Right ventricle myocardium inferior (tissue), 1 donor: ENCODE results near the gene TDRD1. TPM values are rescaled to one million over a fixed set of nuclear protein-coding genes. Genes with fewer than 3 reads are reported as not detected.

Source experiments
- ATAC-seq: fragments of 200-7000 bp; cut with Tn5 transposase; one replicate; pipeline ENCODE4 v1.9.1; 2020; ENCODE audit warnings: mild to moderate bottlenecking, moderate library complexity
- DNase-seq: peaks from one replicate; pipeline ENCODE4 v3.0.0; 2021; ENCODE audit errors: missing footprints
- intact Hi-C: fragments of 100-400 bp; cut with DNase I; formaldehyde crosslinking; loops from one replicate; pipeline ENCODE4 v1.11.0; 2022
- total RNA-seq: library from RNA; stranded (reverse); fragmentation: NEBNext Ultra II Directional; extraction: Animal tissue kit (Norgen Biotek cat#: 25700); gene quantifications from one replicate; pipeline ENCODE4 v1.2.1, GENCODE V29; 2021
- donor health status: DM: no; HTN: yes; CAD: no; lungs with severe emphysema.

The TDRD1 gene
- total RNA-seq, 1 donor from 2014 or later: 4.0 TPM

DNA sequence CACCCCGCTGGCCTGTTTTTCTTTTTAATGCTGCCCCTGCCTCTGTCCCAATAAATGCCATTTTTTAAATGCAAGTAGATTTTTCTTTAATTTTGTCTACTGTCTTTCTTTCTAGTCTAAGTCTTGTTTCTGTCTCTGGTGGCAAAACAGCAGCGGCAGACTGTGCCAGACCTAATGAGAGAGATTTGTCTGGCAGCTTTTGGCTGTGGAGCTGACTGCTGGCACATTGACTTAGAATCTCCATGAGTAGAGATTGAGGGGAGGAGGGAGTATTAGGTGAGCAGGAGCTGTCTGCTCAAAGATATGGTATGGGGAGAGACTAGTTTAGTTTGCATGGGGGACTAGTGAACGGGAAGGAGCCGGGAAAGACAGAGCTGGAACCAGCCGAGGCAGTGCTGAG is 72.9 kb downstream of the TDRD1 start:
- intact Hi-C loops: no loop called here
- DNase-seq (no peak), ATAC-seq (peak; percentile 43)

DNA sequence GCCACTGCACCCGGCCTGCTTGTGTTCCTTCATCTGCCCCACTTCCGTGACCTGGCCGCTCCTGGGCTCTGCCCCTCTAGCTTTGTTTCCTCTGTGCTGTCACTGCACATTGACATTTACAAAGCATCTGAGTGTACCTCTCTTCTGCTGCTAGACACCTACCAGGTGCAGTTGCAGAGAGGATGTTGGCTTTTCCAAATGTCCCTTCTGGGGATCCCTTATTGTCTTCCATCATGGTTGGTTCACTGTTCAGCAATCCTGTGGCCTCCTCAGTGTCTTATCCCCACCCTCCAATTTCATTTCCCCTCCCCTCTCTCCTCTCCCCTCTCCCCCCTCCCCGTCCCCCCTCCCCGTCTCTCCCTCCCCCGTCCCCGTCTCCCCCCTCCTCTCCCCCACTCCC is 73.7 kb downstream of the TDRD1 start:
- intact Hi-C loops: no loop called here
- DNase-seq: no peak
- ATAC-seq: no peak

DNA sequence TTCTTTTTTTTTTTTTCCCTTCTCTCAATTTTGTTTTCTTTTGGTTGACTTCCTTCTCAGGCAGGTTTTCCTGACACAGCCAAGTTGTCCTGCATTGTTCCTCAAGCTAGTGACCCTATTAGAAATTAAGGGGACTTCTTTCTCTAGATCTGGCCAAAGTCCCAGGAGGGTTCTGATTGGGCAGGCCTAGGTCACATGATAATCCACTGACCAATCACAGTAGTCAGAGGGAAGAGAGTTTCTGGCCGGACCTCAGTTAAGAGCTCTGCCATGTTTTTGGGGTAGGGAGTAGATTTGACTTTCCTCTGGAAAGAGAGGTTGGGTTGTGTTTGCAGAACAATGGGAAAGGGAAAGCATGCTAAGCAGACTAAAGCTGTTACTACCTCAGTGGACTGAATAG is 76.1 kb downstream of the TDRD1 start:
- intact Hi-C loops: no loop called here
- DNase-seq: no peak
- ATAC-seq: no peak

DNA sequence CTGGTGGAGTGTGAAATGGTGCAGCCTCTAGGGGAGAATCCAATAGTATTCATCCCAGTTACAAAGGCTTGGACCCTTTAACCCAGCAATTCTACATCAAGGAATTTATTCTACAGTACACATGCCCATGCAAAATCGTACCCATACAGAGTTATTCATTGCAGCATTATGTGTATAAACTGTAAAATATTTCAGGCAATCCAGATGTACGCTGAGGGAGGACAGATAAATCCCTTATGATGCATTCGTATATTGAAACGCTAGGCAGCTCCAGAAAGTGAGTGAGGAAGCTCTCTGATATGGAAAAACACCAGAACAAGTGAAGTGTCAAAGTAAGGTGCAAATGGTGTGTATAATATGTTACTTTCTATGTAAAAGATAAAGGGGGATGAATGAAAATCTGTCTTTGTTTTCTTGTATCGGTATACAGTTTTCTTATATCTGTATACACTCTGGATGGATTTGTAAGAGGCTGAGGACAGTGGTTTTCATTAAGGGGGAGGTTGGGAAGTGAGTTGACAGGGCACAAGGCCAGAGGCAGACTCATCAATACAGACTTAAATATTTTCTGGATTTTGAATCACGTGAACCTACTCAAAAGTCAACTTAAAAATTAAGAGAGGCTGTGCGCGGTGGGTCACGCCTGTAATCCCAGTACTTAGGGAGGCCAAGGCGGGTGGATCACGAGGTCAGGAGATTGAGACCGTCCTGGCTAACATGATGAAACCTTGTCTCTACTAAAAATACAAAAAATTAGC is 77.0 kb downstream of the TDRD1 start:
- intact Hi-C loops: no loop called here

DNA sequence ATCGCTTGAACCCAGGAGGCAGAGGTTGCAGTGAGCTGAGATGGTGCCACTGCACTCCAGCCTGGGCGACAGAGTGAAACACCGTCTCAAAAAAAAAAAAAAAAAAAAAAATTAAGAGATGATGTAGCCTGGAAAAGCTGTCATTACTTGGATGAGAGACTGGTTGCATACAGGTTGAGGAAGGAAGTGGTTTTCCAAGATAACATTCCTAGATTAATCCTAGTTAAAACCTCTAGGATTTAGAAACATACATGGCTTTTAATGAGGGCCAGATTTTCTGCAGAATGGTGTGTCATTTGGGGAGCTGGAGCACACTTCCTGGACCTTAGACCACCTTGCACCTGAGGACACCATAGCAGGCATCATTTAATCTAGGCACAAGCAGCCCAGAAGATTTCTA is 77.7 kb downstream of the TDRD1 start:
- DNase-seq (no peak), ATAC-seq (no peak)
- intact Hi-C loops: no loop called here

More for the DNA sequence above, 77.0 kb downstream of the TDRD1 start:
- DNase-seq (no peak), ATAC-seq (no peak)

DNA sequence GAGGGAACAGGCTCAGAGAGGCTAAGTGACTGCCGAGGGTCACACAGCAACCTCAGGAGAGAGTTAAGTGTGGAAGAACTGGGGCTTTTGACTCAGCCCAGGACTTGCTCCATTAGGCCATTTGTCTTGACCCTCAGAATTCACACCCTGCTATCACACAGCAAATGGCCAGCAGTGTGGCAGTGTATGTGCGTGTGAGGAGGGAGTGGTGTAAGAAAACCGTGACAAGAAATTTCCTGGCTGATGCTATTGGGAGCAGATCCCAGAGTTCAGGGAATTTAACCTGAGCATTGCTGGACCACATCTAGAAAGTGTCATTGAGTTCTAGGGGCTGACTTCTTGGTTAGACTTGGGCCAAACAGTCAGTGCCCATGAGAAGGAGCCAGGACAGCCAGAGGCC is 78.3 kb downstream of the TDRD1 start:
- DNase-seq: no peak
- ATAC-seq: no peak
- intact Hi-C loops: no loop called here

DNA sequence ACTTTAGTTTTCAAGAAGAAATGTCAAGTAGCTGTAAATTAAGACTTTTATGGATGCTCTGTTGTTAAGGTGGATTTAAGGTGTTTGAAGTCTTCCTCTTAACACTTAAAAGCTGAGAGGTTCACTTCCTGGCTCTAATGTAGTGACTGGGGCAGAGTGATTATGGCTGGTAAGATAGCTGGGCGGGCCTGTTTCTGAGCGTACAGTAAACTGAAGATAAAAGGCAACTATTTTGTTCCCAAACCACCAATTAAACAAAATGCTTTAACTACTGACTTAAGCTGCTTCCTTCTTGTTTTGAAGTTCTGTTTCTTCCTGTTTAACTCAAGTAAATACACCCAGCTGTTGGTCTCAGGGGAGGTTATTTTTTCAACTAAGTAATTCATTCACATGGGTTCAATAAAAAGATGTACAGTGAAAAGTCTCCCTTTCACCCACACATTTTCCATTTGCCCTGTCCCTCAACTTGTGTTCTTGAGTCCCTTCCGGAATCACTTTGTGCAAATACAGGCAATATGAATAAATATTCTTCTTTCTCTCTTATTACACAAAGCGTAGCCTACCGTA is 79.2 kb downstream of the TDRD1 start:
- ATAC-seq (no peak), DNase-seq (no peak)
- intact Hi-C loops: no loop called here

DNA sequence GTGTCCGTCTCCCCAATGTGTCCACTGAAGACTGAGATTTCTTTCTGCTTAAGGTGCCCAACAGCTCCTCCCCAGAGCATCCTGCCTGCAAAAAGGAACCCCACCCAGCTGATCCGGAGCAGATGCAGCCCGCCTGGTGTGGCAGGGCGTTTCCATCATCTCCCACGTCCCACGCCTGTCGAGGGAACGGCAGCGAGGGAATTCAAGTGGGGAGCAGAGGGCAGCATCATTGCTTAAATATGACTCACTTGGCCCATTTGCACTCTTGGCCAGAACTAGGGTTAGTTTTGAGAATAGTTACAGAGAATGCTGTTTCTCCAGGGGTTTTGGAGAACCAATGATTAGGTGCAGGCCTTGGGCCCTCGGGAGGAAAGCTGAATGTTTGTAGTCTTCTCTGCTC is 80.7 kb downstream of the TDRD1 start:
- intact Hi-C loops: no loop called here
- no peak for DNase-seq
- ATAC-seq: peak; percentile 87

DNA sequence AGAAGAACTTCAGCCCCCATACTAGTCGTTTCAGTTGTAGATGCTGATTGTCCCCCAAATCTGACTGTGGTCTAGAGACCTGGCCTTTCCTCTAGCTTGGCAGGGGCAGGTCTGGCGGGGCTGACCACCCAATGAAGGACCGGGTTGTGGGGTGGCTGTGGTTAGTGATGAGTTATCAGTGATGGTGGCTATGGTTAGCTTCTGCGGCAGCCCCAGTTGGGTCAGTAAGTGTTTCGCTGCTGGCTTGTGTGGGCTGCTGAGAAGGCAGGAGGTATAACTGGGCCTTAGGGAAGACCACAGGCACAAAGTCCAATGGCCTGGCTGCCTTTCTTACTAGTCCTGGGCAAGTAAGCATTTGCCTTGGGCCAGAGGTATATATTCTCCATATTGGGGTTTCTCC is 81.2 kb downstream of the TDRD1 start:
- ATAC-seq (no peak), DNase-seq (no peak)
- intact Hi-C loops: no loop called here

DNA sequence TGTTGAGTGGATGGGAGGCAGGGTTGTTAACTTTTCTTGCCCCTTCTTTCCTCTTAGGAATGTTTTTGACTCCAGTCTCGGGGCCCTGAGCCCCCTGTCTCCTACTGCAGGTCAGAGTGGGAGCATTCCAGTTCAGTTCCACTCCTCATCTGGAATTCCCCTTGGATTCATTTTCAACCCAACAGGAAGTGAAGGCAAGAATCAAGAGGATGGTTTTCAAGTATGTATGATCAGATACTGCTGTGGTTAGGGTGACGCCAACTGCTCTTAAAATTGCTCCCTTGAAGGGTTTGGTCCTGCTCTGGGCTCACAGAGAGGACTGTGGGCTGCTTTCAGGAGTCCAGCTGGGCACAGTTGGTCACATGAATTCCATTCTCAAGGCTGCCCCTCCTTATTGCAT is 81.9 kb downstream of the TDRD1 start:
- DNase-seq: no peak
- ATAC-seq: no peak
- intact Hi-C loops: no loop called here

DNA sequence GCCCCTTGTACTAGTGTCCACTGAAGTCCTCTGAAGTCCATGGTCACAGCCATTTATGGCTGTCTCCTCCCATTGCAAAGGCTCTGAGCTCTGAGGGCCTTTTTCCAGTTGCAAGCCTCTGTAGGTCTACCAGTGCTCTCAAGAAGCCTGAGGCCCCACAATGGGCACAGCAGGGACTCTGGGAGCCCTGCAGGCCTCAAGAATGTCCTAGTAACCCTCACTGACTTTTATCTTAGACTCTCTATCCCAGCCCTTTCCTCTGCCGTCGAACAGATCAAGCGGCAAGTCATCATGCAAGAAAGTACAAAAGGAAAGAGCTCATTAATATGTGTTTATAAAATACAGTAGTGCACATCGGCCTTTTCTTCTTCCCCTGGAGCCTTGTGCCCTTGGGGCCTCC is 83.3 kb downstream of the TDRD1 start:
- ATAC-seq (no peak), DNase-seq (no peak)
- intact Hi-C loops: no loop called here

DNA sequence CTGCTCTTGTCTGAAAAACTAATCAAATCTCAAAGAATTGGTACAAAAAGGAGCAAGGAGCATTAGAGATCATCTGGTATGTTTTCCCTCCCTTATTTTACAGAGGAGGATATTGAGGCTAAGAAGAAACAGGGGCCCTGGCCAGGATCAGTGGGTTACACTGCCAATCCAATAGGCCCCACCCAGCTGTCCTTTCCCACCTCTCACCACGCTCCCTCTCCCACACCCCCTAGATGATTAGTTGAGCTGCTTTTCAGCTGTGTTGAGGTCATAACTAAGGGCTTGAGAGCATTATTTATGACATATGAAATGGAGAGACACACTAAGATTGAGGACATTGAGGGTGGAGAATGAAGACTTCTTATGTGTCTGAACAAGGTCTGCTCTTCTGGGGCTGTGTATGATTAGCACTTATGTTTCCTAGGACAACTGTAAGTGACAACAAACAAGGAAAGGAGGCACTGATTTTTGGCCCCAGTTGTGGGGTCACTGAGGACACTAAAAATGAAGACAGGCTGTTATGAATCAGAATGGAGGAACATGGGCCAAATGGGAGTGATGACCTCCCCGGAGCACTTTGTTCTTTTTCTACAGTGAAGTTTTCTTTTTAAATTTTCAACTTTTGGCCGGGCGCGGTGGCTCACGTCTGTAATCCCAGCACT is 86.4 kb downstream of the TDRD1 start:
- ATAC-seq (peak; percentile 87), DNase-seq (no peak)
- intact Hi-C loops: loop anchor here (5.0 kb wide), 1 partner anchor 93 kb away; the partner anchor contains the start of gene CCDC186

DNA sequence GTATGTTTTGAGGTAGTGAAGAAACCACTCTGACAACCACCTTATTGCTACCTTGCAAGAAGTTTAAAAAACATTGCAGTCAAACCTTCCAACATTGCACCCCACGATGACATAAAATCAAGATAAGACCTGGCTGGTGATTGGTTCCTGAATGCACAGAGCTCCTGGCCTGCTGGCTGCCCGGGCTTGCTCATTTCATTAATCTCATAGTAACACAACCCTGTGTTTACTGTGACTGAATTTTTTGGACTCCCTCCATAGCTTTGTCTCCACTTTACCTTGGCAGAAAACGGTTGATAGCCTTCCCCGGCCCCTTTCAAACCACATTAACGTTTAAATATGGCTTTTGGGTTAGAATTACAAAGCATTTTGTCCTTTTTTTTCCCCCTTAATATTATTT is 87.4 kb downstream of the TDRD1 start:
- intact Hi-C loops: loop anchor here (5.0 kb wide), 1 partner anchor 94 kb away; the partner anchor contains the start of gene CCDC186
- no peak for DNase-seq

DNA sequence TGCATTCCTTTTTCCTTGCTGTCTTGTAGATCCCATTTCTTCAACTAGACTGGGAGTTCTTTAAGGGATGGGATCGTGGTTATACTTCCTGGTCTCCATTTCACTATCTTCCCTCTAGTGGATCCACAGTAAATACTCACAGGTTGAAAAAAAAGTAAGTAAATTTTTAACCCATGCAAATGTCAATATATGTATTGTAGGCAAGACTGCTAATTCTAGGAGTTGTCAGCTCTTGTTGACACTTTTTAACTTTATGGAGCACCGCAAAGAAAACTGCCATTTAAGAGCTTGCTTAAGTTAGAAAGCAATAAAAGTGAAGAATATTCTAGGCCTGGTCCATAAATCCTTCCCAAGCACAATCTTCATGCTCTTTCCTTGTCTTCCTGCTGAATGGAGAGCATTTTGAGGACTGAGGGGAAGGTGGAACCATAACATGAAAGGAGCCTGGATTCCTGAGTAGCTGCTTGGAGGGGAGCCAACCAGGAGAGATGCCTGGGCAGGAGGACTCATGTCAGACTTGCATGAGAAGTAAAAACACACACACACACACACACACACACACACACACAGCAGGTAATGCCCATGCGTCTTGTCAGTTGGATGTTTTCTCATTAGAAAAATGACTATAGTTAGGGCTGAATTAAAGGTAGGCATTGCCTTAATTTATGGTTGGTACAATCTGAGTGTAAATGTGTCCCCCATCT is 92.1 kb downstream of the TDRD1 start:
- ATAC-seq: peak; percentile 2
- intact Hi-C loops: loop anchor here (5.0 kb wide), 1 partner anchor 56 kb away; no protein-coding TSS in a partner anchor
- no peak for DNase-seq

More for the DNA sequence above, 87.4 kb downstream of the TDRD1 start:
- ATAC-seq: peak; percentile 67

DNA sequence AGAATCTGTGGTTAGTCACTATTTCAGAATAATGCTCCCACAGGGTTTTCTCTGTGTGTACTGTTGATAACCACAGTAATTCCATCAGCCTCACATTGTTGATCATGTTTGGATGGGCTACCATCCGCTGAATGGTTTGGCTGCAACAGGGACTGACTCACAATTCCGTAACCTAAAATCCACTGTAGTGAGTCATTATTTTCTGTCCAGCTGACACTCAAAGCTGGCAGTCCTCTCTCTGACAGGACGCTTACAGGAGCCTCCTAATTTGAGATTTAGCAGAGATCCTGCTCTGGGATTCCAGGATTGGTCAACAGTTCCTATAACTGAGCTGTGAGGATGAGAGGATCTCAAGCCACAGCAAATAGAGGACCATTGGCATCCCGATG is 92.6 kb downstream of the TDRD1 start:
- ATAC-seq (peak; percentile 90), DNase-seq (no peak)
- intact Hi-C loops: loop anchor here (5.0 kb wide), 1 partner anchor 56 kb away; no protein-coding TSS in a partner anchor

DNA sequence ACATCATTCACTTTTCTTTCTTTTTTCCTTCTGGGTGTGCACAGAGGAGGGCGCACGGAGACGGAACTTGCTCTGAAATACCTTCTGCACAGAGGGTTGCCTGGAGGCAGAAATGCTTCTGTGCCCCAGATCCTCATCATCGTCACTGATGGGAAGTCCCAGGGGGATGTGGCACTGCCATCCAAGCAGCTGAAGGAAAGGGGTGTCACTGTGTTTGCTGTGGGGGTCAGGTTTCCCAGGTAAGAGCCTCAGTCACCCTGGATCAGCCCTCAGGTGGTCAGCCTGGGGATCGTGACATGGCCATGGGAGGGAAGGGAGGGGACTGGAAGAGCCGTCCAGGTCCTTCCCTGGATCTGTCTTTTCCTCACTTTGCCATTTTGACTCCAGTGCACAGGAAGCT is 93.5 kb downstream of the TDRD1 start:
- intact Hi-C loops: loop anchor here (5.0 kb wide), 1 partner anchor 55 kb away; no protein-coding TSS in a partner anchor
- DNase-seq (no peak), ATAC-seq (no peak)

DNA sequence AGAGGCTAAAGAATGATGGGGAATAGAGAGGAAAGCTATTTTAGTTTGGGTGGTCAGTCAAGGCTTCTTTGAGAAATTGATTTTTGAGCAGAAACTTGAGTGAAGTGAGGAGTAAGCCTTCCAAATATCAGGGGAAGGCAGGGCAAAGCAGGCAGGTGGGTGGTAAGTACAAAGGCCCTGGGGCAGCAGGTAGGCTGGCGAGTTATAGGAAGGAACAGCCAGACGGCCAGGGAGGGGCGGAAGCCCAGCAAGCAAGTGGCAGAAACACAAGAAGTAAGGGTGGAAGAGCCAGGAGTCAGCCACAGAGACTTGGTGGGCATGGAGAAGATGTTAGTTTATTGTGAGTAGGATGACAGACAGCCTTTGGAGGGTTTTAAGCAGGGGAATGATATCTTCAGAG is 94.8 kb downstream of the TDRD1 start:
- DNase-seq (no peak), ATAC-seq (no peak)
- intact Hi-C loops: loop anchor here (5.0 kb wide), 1 partner anchor 53 kb away; no protein-coding TSS in a partner anchor

DNA sequence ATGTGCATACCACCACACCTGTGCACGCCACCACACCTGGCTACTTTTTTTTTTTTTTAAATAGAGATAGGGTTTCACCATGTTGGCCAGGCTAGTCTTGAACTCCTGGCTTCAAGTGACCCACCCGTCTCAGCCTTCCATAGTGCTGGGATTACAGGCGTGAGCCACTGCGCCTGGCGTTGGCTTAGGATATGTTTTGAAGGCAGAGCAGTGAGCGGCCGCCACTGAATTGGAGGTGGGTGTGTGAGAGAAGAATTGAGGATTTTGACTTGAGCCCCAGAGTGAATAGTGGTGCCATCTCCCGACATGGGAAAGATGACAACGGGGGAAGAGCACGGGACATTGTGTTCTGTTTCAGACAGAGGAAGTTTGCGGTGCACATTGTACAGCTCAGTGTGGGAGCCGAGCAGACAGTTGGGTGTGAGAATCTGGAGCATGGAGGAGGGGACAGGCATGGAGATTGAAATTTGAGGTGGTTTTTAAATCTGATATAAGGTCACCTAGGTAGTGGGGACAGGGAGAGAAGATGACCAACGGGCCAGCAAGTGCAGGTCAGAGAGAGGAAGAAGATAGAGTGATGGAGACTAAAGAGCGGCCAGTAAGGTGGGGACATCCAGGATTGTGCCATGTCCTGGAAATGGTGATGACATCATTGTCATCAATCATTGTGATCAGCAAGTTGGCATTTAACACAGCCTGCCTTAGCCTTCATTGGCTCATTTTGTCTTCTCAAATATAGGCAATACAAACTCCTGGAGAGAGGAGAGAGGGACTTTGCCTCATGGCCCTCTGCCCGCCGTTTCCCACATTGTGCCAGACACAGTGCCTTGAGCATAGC is 95.7 kb downstream of the TDRD1 start:
- intact Hi-C loops: loop anchor here (5.0 kb wide), 1 partner anchor 52 kb away; no protein-coding TSS in a partner anchor
- DNase-seq (no peak), ATAC-seq (no peak)
